ENCODE measurements around the gene DNAH17.

Gene DNAH17

DNA sequence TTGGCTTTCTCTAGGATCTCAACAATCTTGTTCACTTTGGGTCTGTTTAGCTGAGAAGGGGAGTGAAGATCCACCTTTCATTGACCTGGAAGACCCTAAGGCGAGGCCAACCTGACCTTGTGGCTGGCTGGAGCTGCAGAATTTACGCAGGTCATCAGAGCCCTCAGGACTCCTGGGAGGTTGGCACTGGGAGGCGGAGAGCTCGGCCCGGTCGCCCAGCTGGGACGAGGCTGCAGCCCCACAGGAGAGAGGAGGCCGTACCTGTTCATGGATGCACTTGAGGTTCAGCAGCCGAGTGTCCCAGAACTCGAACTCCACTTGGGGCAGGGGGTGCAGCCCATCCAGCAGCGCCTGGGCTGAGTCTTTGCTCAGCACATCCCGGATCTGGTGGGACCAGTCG lies 5.9 kb downstream of the DNAH17 start:
- Histone ChIP-seq H3K36me3 (no peaks in the 10 kb centered on the region), H3K4me3 (ENCODE audit: low read depth, low read length) (no peak overlapping the region), H3K27me3 (ENCODE audit: insufficient read depth, low read depth, severe bottlenecking) (no peaks in the 10 kb centered on the region), H3K27ac (no peak overlapping the region), H3K9me3 (ENCODE audit: severe bottlenecking) (no peaks in the 10 kb centered on the region)
- DNase-seq = no peak
- TF ChIP-seq CTCF (IDR thresholded peaks at IDR 0.05; ENCODE audit: low read depth, low read length) = no peak

GRCh38 chr17:78568494-78569115 lies 8.6 kb downstream of the DNAH17 start:
- no peaks in the 10 kb centered on the region for H3K36me3 ChIP-seq
- TF ChIP-seq CTCF (IDR thresholded peaks at IDR 0.05; ENCODE audit: low read depth, low read length) = no peak
- H3K9me3 ChIP-seq (ENCODE audit: severe bottlenecking) = no peaks in the 10 kb centered on the region
- no peak overlapping the region for H3K27ac ChIP-seq
- H3K27me3 ChIP-seq (ENCODE audit: insufficient read depth, low read depth, severe bottlenecking) = no peaks in the 10 kb centered on the region
- DNase-seq = no peak
- H3K4me3 ChIP-seq (ENCODE audit: low read depth, low read length) = no peak overlapping the region

DNA sequence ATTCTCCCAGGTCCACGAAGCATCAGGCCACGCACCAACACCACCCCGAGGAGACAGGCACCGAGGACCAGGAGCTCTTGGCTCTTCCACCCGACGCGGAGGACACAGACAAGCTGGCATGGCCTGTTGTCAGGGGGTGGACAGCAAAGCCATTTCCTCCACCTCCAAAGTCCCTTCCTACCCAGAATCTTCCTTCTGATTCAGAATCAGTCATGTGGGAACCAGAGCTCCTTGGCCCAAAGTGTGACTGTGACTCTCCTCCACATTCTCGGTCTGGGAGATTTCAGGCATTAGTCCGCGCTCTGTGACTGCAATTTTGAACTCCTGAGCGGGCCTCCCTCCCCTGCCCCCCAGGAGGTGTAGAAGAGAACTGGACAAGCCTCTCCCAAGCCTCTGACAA lies 9.2 kb downstream of the DNAH17 start:
- no peak for TF ChIP-seq CTCF (IDR thresholded peaks at IDR 0.05; ENCODE audit: low read depth, low read length)
- no peak overlapping the region for H3K4me3 ChIP-seq (ENCODE audit: low read depth, low read length)
- no peak for DNase-seq
- H3K27me3 ChIP-seq (ENCODE audit: insufficient read depth, low read depth, severe bottlenecking) = no peaks in the 10 kb centered on the region
- H3K9me3 ChIP-seq (ENCODE audit: severe bottlenecking) = no peaks in the 10 kb centered on the region
- H3K36me3 ChIP-seq = no peaks in the 10 kb centered on the region
- H3K27ac ChIP-seq = no peak overlapping the region

- H3K27me3 ChIP-seq (ENCODE audit: insufficient read depth, low read depth, severe bottlenecking) = no peaks in the 10 kb centered on the region
- DNase-seq = no peak
- no peaks in the 10 kb centered on the region for H3K36me3 ChIP-seq
- no peak overlapping the region for H3K4me3 ChIP-seq (ENCODE audit: low read depth, low read length)
- no peaks in the 10 kb centered on the region for H3K9me3 ChIP-seq (ENCODE audit: severe bottlenecking)
- H3K27ac ChIP-seq = no peak overlapping the region
- no peak for TF ChIP-seq CTCF (IDR thresholded peaks at IDR 0.05; ENCODE audit: low read depth, low read length)
Observed at GRCh38 chr17:78566947-78567346, 10.2 kb downstream of the DNAH17 start.

- no peaks in the 10 kb centered on the region for H3K27me3 ChIP-seq (ENCODE audit: insufficient read depth, low read depth, severe bottlenecking)
- H3K36me3 ChIP-seq = no peaks in the 10 kb centered on the region
- H3K4me3 ChIP-seq (ENCODE audit: low read depth, low read length) = no peak overlapping the region
- H3K27ac ChIP-seq = no peak overlapping the region
- DNase-seq = no peak
- TF ChIP-seq CTCF (IDR thresholded peaks at IDR 0.05; ENCODE audit: low read depth, low read length) = no peak
- H3K9me3 ChIP-seq (ENCODE audit: severe bottlenecking) = no peaks in the 10 kb centered on the region
Observed at GRCh38 chr17:78563189-78564145, 13.7 kb downstream of the DNAH17 start.

Data from WERI-Rb-1 (cell line).